Subcutaneous adipose tissue (tissue), 4 donors: ENCODE results near the gene PYGM. TPM values are rescaled to one million over a fixed set of nuclear protein-coding genes. Genes with fewer than 3 reads are reported as not detected.

Experiments
- CTCF ChIP-seq: fragments of 450-650 bp; IDR thresholded peaks from one replicate; pipeline ENCODE4 v1.5.1; 2016; ENCODE audit warnings: low read depth, mild to moderate bottlenecking, control low read depth, antibody characterized with exemption, moderate library complexity
- total RNA-seq, 4 donors: library from RNA; depleted of rRNA; stranded (reverse); fragments of >200 nt; gene quantifications; one replicate each; pipeline ENCODE4 v1.1.0, GENCODE V29; 2016

PYGM gene
- total RNA-seq, 4 donors from 2014 or later: 0.51 to 63.7 (median 4.4) TPM

- TF ChIP-seq CTCF: no peak
These were observed 62.0 kb downstream of the PYGM start for GRCh38 chr11:64697663-64698375.

Other genes starting within 250 kb of the PYGM start
- gene SLC22A11, start 204.0 kb downstream of the PYGM start, total RNA-seq: not detected
- not detected for gene SLC22A12, start 168.8 kb downstream of the PYGM start, total RNA-seq
- 1 to 10 TPM in 3 of 4 donors, under 1 TPM in 1; 0.16 to 7.0 (median 2.9) TPM for gene NRXN2, start 36.8 kb downstream of the PYGM start, total RNA-seq
- 10 to 100 TPM in 3 of 4 donors, 1 to 10 TPM in 1; 6.8 to 47.5 (median 14.6) TPM for gene RASGRP2, start 15.8 kb downstream of the PYGM start, total RNA-seq
- gene SF1, start 18.6 kb upstream of the PYGM start, total RNA-seq: 100 to 1,000 TPM; 215 to 388 (median 273) TPM
- gene MAP4K2, start 43.2 kb upstream of the PYGM start, total RNA-seq: 10 to 100 TPM in 2 of 4 donors, 1 to 10 TPM in 2; 5.9 to 14.3 (median 9.1) TPM
- 10 to 100 TPM in 3 of 4 donors, 1 to 10 TPM in 1; 8.6 to 15.8 (median 13.4) TPM for gene MEN1, start 50.6 kb upstream of the PYGM start, total RNA-seq
- gene CDC42BPG, start 84.7 kb upstream of the PYGM start, total RNA-seq: under 1 TPM in 3 of 4 donors, not detected in 1; 0.17 to 0.38 (median 0.22) TPM
- gene EHD1, start 118.6 kb upstream of the PYGM start, total RNA-seq: 100 to 1,000 TPM in 1 of 4 donors, 10 to 100 TPM in 3; 37.2 to 108 (median 46.4) TPM
- 10 to 100 TPM; 12.4 to 47.7 (median 22.2) TPM for gene ATG2A, start 157.2 kb upstream of the PYGM start, total RNA-seq
- 10 to 100 TPM in 2 of 4 donors, 1 to 10 TPM in 2; 8.8 to 19.8 (median 14.3) TPM for gene PPP2R5B, start 164.7 kb upstream of the PYGM start, total RNA-seq
- gene GPHA2, start 175.9 kb upstream of the PYGM start, total RNA-seq: not detected
- gene MAJIN, start 212.1 kb upstream of the PYGM start, total RNA-seq: not detected
- 1 to 10 TPM in 2 of 4 donors, under 1 TPM in 1, not detected in 1; 0.68 to 1.9 (median 1.3) TPM for gene BATF2, start 237.0 kb upstream of the PYGM start, total RNA-seq